ENCODE data around the gene APOBEC3H.
"Not testable (repeated sequence)": the region's sequence is repeated elsewhere in the genome, so short reads cannot be mapped to it uniquely, and the experiment has no call there.

The APOBEC3H gene

DNA sequence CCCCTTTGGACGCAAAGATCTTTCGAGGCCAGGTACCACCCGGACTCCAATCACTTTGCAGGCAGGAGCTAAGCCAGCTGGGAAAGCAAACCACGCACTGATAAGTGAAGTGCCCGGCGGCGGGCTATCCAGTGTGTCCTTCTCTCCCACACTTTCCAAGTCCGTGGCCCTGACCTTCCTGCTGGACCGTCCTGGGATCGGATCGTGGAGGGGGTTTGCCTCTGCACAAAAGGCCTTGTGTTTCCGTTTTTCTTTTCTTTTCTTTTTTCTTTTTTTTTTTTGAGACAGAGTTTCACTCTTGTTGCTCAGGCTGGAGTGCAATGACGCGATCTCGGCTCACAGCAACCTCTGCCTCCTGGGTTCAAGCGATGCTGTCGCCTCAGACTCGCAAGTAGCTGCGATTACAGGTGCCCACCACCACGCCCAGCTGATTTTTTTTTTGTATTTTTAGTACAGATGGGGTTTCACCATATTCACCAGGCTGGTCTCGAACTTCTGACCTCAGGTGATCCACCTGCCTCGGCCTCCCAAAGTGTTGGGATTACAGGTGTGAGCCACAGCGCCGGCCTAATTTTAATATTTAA is 17.9 kb upstream of the APOBEC3H start:
- in situ Hi-C loops (cut with MboI; ENCODE audit: low pct_unique_long_range_greater_than_20kb, low sequenced_read_pairs); DNase-seq: not testable (repeated sequence)

DNA sequence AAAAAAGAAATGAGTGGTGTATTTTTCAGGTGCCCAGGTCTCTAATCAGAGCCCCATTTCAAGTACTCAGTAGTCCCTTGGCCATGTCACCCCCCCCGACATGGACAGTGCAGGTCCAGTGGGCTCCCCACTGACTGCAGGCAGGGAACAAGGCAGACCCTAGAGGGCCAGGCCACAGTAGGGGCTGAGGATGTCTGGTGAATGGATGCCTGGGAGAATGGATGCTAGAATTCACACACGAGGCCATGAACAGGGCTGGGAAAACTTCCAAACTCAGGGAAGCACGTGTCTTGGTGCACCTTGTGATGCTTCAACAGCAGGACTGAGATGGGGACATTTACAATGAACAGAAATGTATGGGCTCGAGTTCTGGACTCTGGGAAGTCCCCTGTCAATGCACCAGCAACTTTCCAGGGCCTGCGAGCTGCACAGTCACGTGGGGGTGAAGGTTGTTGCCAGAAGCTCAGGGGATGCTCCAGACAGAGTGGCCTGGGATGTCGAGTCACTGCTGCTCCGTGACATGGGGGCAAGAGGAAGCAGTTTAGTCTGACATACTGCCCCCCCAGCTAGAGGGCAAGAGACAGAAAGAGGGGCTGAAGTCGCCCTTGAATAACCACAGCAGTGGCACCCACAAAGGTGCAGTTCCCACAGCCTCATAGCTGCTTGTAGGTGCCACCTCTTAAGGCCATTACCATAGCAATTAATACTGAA is 16.8 kb upstream of the APOBEC3H start:
- no peak for DNase-seq
- in situ Hi-C loops (cut with MboI; ENCODE audit: low pct_unique_long_range_greater_than_20kb, low sequenced_read_pairs) = no loop called here

DNA sequence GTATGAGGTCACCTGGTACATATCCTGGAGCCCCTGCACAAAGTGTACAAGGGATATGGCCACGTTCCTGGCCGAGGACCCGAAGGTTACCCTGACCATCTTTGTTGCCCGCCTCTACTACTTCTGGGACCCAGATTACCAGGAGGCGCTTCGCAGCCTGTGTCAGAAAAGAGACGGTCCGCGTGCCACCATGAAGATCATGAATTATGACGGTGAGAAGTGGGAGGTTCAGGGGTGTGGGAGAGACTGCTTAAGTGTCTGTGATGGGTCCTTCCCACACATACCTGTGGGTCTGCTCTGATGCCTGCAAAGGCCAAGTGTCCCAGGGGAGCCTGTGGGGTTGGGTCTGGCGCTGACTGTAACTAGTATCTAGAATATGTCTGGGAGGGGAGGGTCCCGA is 16.0 kb upstream of the APOBEC3H start:
- in situ Hi-C loops (cut with MboI; ENCODE audit: low pct_unique_long_range_greater_than_20kb, low sequenced_read_pairs) = no loop called here
- DNase-seq = no peak

DNA sequence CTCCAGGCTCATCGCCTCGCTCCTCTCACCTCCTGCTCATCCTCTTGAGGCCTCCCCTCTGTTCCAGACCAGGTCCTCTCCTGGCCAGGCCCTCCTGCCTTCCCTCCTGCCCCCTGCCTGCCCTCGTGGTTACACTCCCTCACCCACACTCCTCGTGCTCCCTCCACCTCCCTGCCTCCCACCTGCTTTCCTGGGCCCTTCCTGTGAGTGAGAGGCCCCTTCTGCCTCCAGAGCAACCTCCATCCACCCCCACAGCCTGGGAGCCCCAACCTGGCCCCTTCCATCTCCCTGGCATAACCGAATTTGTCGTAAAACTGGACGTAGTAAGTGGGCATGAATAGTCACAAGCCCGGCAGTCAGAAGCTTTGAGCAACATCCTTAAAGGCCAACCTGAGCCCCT is 15.4 kb upstream of the APOBEC3H start:
- in situ Hi-C loops (cut with MboI; ENCODE audit: low pct_unique_long_range_greater_than_20kb, low sequenced_read_pairs) = no loop called here
- DNase-seq = no peak

DNA sequence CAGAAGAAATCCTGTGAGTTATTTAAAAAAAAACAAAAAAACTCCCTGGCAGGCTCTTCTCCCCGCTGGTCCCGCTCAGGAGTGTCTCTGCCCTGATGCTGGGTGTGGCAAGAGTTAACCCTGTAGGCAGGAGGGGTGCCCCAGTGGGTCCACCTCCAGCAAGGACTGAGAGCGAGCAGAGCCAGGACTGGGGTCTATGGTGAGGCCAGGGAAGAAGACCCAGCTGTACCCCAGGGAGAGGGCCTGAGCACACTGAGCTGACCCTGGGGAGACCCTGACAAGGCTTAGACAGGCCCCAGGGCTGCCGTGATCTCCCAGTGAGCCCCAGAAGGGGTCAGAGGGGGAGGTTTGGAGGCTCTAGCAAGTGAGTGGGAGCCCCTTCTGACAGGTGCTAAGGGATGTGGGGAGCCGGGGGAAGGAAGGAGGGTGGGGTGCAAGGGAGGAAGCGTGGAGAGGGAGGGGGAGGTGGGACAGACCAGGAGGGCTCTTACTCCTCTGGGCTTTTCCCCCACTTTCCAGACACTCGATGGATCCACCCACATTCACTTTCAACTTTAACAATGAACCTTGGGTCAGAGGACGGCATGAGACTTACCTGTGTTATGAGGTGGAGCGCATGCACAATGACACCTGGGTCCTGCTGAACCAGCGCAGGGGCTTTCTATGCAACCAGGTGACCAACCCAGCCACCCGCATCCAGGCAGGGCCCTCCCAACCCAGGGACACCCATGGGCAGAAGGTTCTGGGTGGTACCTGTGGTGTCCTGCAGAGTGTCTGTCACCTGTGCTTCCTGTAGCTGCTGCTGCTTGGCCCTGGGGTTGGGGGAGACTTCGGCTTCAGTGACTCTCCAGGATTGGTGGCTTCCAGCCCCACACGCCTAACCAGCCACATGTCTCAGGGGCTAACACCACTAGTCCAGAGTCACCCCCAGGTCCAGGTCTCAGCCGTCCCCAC is 13.6 kb upstream of the APOBEC3H start:
- in situ Hi-C loops (cut with MboI; ENCODE audit: low pct_unique_long_range_greater_than_20kb, low sequenced_read_pairs) = no loop called here
- no peak for DNase-seq

DNA sequence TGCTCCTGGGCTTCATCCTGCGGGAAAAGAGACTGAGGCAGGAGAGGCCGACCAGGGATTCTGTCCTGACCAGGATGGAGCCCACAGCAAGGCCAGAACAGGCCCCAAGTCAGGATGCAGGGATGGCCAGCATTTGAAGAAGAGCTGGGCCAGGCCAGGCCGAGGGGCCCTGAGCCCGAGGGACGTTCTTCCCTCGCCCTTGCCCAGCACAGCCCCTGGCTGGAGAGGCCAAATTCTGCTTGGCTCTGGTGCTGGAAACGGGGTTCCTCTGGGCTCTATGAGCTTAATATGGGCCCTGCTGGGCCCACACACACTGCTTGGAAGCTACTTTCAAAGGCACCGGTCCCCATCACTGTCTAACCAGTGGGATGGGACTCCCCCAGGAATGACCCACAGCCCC is 12.4 kb upstream of the APOBEC3H start:
- in situ Hi-C loops (cut with MboI; ENCODE audit: low pct_unique_long_range_greater_than_20kb, low sequenced_read_pairs) = no loop called here
- no peak for DNase-seq

DNA sequence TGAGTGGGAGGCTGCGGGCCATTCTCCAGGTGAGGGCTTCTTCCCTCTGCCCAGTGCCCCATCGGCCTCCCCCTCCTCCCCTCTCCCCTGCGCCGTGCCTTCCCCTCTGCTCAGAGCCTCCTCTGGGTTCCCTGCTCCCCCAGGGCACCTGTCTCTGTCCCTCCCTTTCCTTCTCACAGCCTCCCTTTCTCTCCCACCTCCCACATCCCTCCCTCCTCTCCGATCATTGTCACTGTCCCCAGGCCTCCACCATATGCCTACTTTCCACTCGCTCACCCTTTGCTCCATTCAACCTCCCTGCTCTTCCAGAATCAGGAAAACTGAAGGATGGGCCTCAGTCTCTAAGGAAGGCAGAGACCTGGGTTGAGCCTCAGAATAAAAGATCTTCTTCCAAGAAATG is 9.9 kb upstream of the APOBEC3H start:
- DNase-seq = no peak
- in situ Hi-C loops (cut with MboI; ENCODE audit: low pct_unique_long_range_greater_than_20kb, low sequenced_read_pairs) = no loop called here

DNA sequence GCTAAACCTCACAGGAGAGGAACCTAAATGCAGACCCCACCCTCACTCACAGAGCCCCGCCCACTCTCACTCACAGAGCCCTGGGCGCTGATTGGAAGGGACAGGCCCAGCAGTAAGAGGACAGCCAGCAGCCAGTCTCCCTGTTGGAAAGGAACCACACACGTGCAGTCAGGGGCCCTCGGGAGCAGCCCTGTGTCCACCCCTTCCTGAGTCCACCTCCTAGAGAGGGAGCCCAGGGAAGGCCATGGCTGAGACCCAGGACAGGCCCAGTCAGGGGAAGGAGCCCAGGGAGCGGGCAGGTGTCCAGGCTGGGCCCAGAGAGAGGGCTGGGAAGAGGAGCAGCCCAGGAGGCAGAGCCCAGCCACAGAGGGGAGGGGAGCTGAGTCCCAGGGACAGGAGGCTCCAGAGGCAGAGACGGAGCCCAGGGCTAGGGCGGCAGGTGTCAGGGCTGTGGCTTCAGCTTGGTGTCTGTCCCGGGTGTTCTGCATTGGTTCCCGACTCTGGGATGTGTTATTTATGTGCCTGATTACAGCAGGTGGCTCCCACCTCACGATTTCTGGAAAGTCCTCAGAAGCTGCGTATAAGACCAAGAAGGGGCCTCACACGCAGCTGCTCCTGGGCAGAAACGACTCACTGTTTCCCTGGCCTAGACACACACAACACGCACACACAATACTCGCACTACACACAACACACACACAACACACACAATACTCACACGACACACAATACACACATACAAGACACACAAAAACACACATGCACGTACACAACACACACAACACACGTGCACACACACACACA is 9.0 kb upstream of the APOBEC3H start:
- no peak for DNase-seq
- in situ Hi-C loops (cut with MboI; ENCODE audit: low pct_unique_long_range_greater_than_20kb, low sequenced_read_pairs) = no loop called here

DNA sequence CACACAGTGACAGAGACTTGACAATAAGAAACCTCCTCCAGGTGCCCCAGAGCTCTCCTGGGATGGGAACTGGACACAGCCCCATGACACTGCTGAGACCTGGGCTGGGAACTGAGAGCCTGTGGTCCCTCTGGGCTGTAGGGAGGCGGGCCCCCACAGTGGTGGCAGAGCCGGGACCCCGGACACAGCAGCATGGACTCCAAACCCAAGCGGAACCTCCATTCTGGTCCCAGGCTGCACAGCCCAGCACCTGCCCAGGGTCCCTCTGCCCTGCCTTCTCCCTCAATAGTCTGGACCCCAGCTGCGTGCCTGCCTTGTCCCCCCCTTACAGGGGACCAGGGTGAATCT is 8.4 kb upstream of the APOBEC3H start:
- DNase-seq = no peak
- in situ Hi-C loops (cut with MboI; ENCODE audit: low pct_unique_long_range_greater_than_20kb, low sequenced_read_pairs) = no loop called here

DNA sequence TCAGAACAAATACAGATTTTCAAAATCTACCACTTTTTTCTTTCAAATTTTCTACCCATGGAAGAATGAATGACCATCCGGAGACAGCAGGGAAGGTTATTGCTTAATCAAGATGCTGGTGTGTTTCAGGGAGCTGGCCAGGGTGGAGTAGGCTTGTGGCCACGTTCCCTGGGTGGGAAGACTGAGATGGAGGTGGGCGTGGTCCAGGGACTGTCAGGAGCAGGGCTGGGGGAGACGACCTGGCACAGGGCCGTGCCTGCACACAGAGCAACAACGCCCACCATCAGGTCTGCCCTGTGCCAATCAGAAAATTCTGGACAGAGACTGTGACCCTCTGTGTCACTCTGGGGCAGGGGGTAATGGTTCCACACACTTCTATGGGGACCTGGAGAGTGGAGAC is 7.1 kb upstream of the APOBEC3H start:
- in situ Hi-C loops (cut with MboI; ENCODE audit: low pct_unique_long_range_greater_than_20kb, low sequenced_read_pairs) = no loop called here
- no peak for DNase-seq

DNA sequence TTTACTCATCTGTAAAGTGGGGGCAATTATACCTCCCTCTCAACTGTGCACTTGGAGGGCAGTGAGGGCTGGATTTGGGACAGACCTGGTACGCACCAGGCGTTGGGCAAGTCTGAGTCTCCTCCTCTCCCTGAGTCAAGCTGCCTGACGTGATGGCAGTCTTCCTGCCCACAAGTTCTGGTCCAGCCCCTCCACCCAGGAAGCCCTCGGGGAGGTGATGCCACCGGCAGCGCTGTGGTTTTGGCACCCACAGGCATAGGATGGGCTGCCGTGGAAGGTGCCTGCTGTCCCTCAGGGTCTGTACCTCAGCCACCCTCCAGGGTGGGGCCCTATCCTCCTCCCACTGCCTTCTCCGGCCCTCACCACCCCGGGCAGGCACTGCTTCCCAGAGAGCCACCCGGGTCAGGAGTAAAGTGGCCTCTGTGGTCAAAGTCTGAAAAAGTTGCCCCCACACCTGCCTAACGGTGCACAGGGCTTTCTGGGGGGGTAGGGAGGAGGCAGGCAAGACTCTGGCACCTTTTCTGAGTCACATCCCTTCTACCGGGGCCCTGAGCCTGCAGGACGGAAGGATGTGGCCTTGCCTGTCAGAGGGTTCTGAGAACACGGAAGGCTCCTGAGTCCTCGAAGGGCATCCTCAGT is 6.5 kb upstream of the APOBEC3H start:
- in situ Hi-C loops (cut with MboI; ENCODE audit: low pct_unique_long_range_greater_than_20kb, low sequenced_read_pairs) = no loop called here
- no peak for DNase-seq

DNA sequence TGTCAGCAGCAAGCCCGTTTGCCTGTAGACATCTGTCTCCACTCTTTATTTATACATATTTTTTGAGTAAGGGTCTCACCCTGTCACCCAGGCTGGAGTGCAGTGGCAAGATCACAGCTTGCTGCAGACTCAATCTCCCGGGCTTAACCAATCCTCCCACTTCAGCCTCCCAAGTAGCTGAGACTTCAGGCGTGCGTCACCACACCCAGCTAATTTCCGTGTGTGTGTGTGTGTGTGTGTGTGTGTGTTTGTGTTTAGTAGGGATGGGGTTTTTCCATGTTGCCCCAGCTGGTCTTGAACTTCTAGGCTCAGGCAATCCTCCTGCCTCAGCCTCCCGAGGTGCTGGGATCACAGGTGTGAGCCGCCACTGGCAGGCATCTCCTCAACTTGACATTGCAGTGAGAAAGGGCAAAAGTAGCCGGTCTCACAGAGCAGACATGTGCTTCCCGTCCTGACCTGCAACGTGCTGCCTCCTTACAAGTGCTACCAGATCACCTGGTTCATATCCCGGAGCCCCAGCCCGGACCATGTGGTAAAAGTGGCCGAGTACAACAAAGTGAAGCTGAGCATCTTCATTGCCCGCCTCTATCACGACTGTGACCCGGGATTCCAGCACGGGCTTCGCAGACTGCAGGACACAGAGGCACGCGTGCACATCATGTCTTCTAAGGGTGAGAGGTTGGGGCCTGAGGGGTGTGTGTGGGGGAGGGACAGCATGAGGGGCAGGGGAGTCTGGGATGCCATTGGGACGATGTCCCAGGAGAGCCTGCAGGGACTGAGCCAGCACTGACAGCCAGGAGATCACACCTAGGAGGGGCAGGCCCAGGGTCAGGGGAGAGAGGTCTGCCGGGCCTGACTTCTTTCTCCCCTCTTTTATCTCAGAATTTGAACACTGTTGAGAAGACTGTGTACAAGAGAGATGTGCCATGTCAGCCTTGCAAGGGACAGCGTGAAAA is 5.6 kb upstream of the APOBEC3H start:
- in situ Hi-C loops (cut with MboI; ENCODE audit: low pct_unique_long_range_greater_than_20kb, low sequenced_read_pairs) = no loop called here
- DNase-seq = no peak

DNA sequence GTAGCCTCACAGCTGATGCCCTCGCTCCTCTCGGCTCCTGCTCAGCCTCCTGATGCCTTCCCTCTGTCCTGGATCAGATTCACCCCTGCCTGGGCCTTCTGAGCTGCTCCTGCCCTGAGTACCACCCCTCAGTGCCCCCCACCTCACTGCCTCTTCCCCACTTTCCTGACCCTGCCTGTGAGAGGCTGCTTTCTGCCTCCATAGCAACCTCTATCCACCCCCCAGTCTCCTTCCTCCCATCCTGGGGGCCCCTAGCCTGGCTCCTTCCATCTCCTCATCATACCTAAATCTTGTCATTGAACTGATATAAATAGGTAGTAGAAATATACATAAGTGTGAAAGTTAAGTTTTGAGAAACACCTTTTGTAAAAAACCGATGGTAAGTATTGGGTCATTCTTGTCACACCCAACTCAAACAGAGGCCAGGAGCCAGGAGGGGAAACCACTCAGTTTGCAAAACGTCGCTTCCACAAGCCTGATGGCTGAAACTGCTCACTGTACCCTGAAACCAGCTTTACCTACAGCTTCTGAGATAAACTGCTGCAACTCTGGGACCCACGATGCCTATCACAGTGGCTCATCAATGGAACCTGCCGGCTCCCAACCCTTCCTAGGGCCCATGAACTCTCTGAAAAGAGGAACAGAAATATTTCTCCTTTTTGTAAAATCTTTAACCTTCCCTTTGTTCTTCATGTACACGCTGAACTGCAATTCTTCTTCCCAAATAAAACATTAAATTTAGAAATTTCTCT is 4.8 kb upstream of the APOBEC3H start:
- no peak for DNase-seq
- in situ Hi-C loops (cut with MboI; ENCODE audit: low pct_unique_long_range_greater_than_20kb, low sequenced_read_pairs) = no loop called here

DNA sequence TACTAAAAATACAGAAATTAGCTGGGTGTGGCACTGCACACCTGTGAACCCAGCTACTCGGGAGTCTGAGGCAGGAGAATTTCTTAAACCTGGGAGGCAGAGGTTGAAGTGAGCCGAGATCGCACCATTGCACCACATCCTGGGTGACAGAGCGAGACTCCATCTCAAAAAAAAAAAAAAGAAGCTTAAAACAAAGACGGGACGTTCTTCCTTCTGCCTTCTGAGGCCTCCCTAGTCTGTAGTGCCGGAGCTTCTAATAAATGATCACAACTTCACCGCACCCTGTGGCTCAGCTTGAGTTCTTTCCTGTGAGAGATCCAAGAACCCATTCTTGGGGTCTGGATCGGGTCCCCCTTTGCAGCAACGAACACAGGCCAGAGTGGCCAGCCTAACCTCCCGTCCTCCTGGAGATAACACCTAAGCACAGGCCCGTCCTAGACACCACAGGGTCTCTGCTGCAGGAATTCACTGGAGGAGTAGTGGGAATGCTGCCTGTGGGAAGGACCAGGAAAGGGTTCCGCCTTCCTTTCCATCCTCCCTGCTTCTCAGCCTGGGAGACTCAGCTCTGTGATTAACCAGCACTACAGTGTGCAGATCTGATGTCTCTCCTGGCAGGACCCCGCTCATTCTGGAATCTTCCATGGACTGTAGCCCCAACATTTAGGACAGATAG is 2.2 kb upstream of the APOBEC3H start:
- in situ Hi-C loops (cut with MboI; ENCODE audit: low pct_unique_long_range_greater_than_20kb, low sequenced_read_pairs) = no loop called here
- DNase-seq = no peak

DNA sequence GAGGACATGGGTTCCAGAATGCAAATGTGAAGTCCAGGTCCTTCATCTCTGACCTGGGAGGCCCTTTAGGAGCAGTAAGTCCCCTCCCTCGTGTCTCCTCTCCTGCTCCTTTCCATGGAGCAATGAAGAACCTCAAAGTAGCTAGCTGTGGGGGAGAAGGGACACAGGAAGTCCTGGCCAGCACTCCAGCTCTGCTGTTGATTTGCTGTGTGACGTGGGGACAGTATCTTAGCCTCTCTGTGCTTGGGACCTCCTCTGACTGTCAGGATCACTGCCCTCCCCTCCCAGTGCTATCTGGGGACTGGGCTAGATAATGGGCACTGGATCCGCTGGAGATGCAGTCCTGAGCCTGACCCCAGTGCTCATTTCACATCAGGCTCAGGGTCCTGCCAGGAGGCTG is 1.1 kb upstream of the APOBEC3H start:
- in situ Hi-C loops (cut with MboI; ENCODE audit: low pct_unique_long_range_greater_than_20kb, low sequenced_read_pairs) = no loop called here
- no peak for DNase-seq

DNA sequence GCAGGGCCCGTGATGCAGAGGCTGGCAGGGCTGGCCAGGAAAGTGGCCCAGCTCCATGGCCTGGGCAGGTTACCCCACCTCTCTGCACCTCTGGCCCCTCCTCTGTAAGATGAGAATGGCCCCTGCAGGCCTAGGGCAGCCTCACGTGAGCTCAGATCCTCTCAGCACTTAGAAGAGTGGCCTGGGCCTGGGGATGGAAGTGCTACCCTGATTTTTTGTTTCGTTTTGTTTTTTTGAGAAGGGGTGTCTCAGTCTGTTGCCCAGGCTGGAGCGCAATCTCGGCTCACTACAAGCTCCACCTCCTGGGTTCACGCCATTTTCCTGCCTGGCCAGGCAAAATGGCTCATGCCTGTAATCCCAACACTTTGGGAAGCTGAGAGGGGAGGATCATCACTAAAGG is 982 bp downstream of the APOBEC3H start:
- in situ Hi-C loops (cut with MboI; ENCODE audit: low pct_unique_long_range_greater_than_20kb, low sequenced_read_pairs) = no loop called here
- DNase-seq = no peak

DNA sequence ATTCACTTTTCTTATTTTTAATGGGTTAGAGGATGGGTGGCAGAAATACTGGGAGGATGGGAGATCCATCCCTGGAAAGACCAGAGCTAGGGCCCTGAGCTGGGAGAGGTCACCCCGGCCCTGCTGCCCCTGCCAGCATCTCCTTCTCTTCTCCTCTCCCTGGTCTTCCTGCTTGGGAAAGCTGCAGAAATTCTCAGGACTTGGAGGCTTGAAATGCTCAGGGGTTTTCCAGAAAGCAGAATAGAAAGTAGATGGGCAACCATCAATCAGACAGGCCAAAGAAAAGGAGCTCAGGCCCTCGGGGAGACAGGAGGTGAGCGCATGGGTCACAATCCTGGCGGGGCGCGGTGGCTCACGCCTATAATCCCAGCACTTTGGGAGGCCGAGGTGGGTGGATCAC is 1.5 kb downstream of the APOBEC3H start:
- in situ Hi-C loops (cut with MboI; ENCODE audit: low pct_unique_long_range_greater_than_20kb, low sequenced_read_pairs) = no loop called here
- DNase-seq = no peak
